ENCODE measurements around the gene ZNF722. TPM values are rescaled to one million over a fixed set of nuclear protein-coding genes. Genes with fewer than 3 reads are reported as not detected.

Gene ZNF722
- total RNA-seq, 1 donor from 2014 or later = not detected

- no peak within 1 kb of the TSS for H3K27ac Mint-ChIP-seq
- no peak within 1 kb of the TSS for H3K4me3 Mint-ChIP-seq
- no peak for TF ChIP-seq CTCF (conservative IDR thresholded peaks at IDR 0.05)
- no peak for DNase-seq (ENCODE audit: extremely low spot score, unreplicated experiment)
- no peaks in the 10 kb centered on the region for H3K36me3 Mint-ChIP-seq
- H3K27me3 Mint-ChIP-seq = no peaks in the 10 kb centered on the region
- no peaks in the 10 kb centered on the region for H3K4me1 Mint-ChIP-seq (ENCODE audit: unreplicated experiment)
- peaks cover 14% of the 10 kb centered on the region for H3K9me3 Mint-ChIP-seq
Measured at GRCh38 chr7:64045301-64046040, 46.8 kb downstream of the ZNF722 start, which contains the start of gene ZNF727. ZNF727 (plus strand) TSS chr7:64045434; CDS start chr7:64045622, 188 bp downstream.

- Mint-ChIP-seq H3K9me3 (peaks cover 14% of the 10 kb centered on the region), H3K36me3 (no peaks in the 10 kb centered on the region), H3K4me1 (ENCODE audit: unreplicated experiment) (no peaks in the 10 kb centered on the region), H3K27ac (no peak overlapping the region), H3K27me3 (no peaks in the 10 kb centered on the region), H3K4me3 (no peak overlapping the region)
- no peak for DNase-seq (ENCODE audit: extremely low spot score, unreplicated experiment)
- no peak for TF ChIP-seq CTCF (conservative IDR thresholded peaks at IDR 0.05)
Measured at GRCh38 chr7:64046041-64046389, 47.4 kb downstream of the ZNF722 start.

Other genes starting within 250 kb of the ZNF722 start
- gene ZNF727, start 46.6 kb downstream of the ZNF722 start, total RNA-seq (ENCODE audit: low replicate concordance) = not detected in 2 replicates
- not detected in 2 replicates for gene ZNF735, start 208.4 kb downstream of the ZNF722 start, total RNA-seq (ENCODE audit: low replicate concordance)
- not detected in 2 replicates for gene ZNF679, start 229.6 kb downstream of the ZNF722 start, total RNA-seq (ENCODE audit: low replicate concordance)

Measured in type B pancreatic cell (in vitro differentiated cells).